Activated T-cell treated with anti-CD3 and anti-CD28 coated beads, Interleukin-2, amount 50 U/mL, for 4 hours (primary cell): ENCODE measurements around the gene SCD5. TPM values are rescaled to one million over a fixed set of nuclear protein-coding genes. Genes with fewer than 3 reads are reported as not detected.

Experiments
- ATAC-seq, 2 donors: fragments of 200-7000 bp; cut with Tn5 transposase; one replicate each; pipeline ENCODE4 v1.10.0; 2021
- DNase-seq: peaks from one replicate; pipeline ENCODE4 v3.0.0-alpha.2; 2020
- H3K27me3 Mint-ChIP-seq: one replicate; pipeline ENCODE4 v1.8.0; 2021; ENCODE audit warnings: low read depth, mixed read lengths
- H3K36me3 Mint-ChIP-seq: one replicate; pipeline ENCODE4 v1.8.0; 2022; ENCODE audit warnings: mixed read lengths; ENCODE audit not compliant: insufficient read depth
- H3K4me1 Mint-ChIP-seq: one replicate; pipeline ENCODE4 v1.8.0; 2021; ENCODE audit warnings: low read depth, mixed read lengths
- H3K4me3 Mint-ChIP-seq: one replicate; pipeline ENCODE4 v1.8.0; 2021; ENCODE audit warnings: mild to moderate bottlenecking, moderate library complexity, mixed read lengths
- H3K9me3 Mint-ChIP-seq: one replicate; pipeline ENCODE4 v1.8.0; 2021; ENCODE audit warnings: mixed read lengths
- total RNA-seq, 3 donors: library from RNA; stranded (reverse); gene quantifications; one replicate each; pipeline ENCODE4 v1.2.1, GENCODE V29; 2021

Gene SCD5
- total RNA-seq, 3 donors from 2014 or later, result 0.30 to 1.2 (median 0.84) TPM

DNA sequence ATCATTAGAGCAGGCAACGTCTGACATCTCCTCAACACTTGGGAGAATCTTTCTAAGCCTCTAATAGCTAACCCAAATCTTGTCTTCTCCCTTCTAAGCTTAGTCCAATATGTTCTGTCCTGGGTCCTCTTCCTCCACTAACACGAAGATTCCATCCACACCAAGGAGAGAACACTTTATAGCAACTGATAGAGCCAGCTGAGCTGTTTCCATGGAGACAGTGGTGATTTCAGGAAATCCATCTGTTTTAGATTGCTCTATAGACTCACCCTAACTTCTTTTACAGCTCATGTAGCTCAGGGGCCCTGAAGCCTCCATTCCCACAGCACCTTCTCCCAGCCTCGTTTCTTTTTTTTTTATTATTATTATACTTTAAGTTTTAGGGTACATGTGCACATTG lies 37.4 kb downstream of the SCD5 start:
- H3K4me3 Mint-ChIP-seq, result no peak overlapping the region

DNA sequence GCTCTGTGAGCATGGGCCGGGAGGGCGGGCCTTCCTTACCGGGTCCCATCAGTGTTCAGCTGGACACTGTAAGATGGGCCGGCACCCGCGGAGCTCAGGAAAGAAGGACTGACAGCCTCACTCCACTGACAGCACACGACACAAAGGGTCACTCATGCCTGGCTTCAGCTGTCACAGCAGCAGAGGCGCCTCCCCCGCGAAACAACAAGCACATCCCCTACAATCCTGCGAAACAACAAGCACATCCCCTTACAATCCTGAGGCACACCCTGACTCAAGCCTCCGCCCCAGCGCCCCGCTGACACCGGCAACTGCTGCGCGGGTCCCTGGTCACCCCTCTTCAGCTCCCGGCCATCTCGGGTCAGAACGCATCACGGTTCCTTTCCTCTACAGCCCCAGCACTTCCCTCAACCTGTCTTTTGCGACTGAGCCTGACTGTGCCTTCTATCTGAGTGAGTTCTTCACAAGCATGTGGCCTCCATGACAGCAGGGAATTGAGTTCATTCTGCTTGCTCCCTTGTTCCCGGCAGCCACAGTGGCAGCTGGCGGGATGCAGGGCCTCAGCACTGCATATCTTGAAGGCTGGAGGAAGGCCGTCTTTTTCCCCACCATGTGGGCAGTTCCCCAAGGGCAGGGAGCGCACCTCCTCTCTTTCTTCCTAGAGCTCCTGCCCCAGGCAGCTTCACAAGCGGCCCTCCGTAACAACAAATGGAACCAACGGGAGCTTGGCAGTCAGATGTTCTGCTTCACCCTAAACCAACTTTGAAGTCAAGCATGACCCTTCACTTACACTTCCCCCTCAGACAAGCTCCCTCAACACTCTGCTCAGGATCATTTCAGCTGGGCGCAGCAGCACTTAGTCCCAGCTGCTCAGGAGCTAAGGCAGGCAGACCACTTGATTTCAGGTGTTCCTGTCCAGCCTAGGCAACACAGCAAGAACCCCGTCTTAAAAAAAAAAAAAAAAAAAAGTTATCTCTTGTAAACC lies 39.6 kb downstream of the SCD5 start:
- no peaks in the 10 kb centered on the region for H3K4me1 Mint-ChIP-seq
- H3K27me3 Mint-ChIP-seq, result no peaks in the 10 kb centered on the region
- no peaks in the 10 kb centered on the region for H3K36me3 Mint-ChIP-seq
- DNase-seq (no peak), ATAC-seq (no peak)
- H3K4me3 Mint-ChIP-seq, result no peak overlapping the region
- no peaks in the 10 kb centered on the region for H3K9me3 Mint-ChIP-seq

More for the DNA sequence above, 37.4 kb downstream of the SCD5 start:
- no peaks in the 10 kb centered on the region for H3K27me3 Mint-ChIP-seq
- H3K9me3 Mint-ChIP-seq, result peaks cover 5% of the 10 kb centered on the region
- DNase-seq (no peak), ATAC-seq (no peak)
- H3K4me1 Mint-ChIP-seq, result no peaks in the 10 kb centered on the region
- H3K36me3 Mint-ChIP-seq, result no peaks in the 10 kb centered on the region

DNA sequence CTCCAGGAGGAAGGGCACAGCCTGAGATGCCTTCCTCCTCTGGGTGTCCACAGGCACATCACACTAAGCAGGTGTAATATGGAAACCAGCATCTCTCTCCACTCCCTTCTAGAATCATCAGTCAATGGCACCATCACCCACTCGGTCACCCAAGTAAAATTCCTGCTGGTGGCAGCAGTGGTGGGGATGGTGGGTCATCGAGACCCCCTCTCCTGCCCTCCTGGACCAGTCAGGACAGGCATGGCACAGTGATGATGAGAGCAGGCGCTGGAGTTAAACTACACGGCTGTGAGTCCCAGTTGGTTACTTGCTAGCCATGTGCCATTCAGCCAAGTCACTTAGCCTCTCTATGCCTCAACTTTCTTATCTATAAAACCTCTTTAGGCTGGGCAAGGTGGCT lies 42.5 kb downstream of the SCD5 start:
- Mint-ChIP-seq H3K27me3 (no peaks in the 10 kb centered on the region), H3K36me3 (no peaks in the 10 kb centered on the region), H3K9me3 (no peaks in the 10 kb centered on the region), H3K4me3 (no peak overlapping the region), H3K4me1 (no peaks in the 10 kb centered on the region)
- DNase-seq, result no peak
- ATAC-seq, result no peak

DNA sequence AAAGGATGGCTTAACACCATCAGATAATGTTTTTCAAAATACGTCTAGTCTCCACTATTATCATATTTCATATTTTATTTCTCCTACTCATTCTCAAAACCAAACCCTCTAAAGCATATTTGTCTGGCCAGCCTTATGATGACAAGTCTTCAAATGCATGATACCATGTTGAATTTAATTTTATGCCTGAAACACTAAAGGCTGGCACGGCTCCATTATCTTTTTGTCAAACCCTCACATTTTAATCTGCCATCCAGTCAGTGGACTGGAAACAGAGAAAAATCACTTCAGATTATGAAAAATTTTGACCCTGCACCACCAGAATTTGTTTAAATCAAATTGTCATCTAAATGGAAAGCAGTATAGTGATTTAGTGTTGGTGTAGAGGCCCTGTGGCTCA lies 42.9 kb downstream of the SCD5 start:
- no peaks in the 10 kb centered on the region for H3K36me3 Mint-ChIP-seq
- H3K4me1 Mint-ChIP-seq, result no peaks in the 10 kb centered on the region
- H3K4me3 Mint-ChIP-seq, result no peak overlapping the region
- DNase-seq (no peak), ATAC-seq (no peak)
- no peaks in the 10 kb centered on the region for H3K9me3 Mint-ChIP-seq
- no peaks in the 10 kb centered on the region for H3K27me3 Mint-ChIP-seq

DNA sequence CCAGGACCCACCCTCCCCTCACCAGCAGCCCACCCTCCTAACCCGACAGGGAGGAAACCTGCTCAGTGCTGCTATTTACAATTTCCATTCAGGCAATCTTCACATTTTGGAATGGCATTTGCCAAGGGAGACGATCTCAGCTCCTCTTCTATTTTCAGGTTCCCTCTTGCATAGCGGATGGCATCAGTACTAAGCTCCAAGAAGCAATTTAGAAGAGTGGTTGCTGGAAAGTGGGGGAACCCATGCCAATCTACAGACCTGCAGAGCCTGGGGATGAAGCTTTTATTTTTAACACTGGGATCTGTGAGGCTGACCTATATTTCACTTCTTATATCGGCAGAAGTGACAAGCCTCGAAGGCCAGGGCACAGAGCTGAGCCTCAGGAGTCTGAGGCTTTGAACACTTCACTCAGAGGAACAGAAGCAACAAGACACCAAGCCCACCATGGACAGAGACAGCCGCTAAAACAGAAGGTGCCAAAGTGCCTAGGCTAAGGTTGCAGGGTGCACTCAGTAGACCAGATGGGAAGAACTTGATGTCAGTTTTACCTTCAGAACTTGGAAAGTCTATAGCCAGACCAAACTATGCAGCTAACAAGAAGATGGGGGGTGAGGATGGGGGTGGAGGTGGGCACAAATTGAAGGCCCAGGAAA lies 44.0 kb downstream of the SCD5 start:
- no peak for DNase-seq
- Mint-ChIP-seq H3K9me3 (no peaks in the 10 kb centered on the region), H3K27me3 (no peaks in the 10 kb centered on the region), H3K4me1 (no peaks in the 10 kb centered on the region), H3K4me3 (no peak overlapping the region), H3K36me3 (no peaks in the 10 kb centered on the region)
- no peak for ATAC-seq

DNA sequence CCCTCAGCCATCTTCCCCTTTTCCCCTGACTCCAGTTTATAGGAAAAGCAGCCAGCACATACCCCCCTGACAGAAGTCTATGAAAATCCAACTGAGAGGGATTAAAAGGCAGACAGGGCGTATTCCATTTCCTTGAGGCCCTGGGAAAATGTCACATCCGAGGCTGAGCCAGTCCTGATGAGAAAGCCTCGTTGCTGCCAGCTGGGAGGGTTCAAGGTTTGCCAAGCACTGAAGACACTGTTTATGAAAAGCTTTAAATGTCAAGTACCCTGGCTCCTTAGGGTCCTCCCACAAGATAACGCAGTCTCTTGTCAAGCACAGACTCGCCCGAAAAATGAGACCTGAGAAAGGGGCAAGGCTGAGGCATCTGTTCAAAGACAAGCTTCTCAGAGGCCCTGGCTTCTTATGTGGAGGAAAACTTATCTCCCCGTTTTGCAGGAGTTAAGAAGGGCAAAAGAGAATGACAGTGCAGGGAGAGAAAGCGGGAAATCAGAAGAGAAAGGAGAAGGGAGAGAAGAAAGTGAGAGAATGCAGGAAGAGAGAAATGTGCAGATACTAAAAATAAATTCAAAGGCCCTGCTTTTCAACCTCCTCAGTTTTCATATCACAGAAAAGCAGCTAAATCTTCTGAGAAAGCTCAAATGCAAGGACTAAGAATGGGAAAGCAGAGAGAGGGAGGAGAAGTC lies 44.7 kb downstream of the SCD5 start:
- H3K4me3 Mint-ChIP-seq, result no peak overlapping the region
- no peaks in the 10 kb centered on the region for H3K9me3 Mint-ChIP-seq
- no peaks in the 10 kb centered on the region for H3K4me1 Mint-ChIP-seq
- no peak for DNase-seq
- H3K27me3 Mint-ChIP-seq, result no peaks in the 10 kb centered on the region
- ATAC-seq, result no peak
- H3K36me3 Mint-ChIP-seq, result no peaks in the 10 kb centered on the region

DNA sequence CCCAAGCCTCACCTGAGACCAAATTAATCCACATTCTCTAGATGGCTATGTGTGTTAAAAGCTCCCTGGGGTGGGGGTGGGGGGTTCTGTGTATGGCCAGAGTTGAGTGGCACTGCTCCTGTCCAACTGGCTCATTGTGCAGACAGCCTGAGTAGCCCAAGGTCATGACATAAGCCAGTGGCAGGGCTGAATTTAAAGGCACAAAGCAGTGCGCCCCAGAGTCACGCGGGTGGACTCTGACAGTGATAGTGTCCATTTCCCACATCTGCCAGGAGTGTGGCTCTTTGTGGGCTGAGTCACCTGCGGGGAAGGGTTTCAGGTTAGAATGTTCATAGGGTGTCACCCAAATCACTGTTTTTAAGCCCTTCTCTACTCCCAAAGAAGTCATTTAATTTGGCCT lies 45.4 kb downstream of the SCD5 start:
- no peaks in the 10 kb centered on the region for H3K36me3 Mint-ChIP-seq
- no peak overlapping the region for H3K4me3 Mint-ChIP-seq
- no peaks in the 10 kb centered on the region for H3K27me3 Mint-ChIP-seq
- no peak for ATAC-seq
- DNase-seq, result no peak
- H3K4me1 Mint-ChIP-seq, result no peaks in the 10 kb centered on the region
- H3K9me3 Mint-ChIP-seq, result no peaks in the 10 kb centered on the region

DNA sequence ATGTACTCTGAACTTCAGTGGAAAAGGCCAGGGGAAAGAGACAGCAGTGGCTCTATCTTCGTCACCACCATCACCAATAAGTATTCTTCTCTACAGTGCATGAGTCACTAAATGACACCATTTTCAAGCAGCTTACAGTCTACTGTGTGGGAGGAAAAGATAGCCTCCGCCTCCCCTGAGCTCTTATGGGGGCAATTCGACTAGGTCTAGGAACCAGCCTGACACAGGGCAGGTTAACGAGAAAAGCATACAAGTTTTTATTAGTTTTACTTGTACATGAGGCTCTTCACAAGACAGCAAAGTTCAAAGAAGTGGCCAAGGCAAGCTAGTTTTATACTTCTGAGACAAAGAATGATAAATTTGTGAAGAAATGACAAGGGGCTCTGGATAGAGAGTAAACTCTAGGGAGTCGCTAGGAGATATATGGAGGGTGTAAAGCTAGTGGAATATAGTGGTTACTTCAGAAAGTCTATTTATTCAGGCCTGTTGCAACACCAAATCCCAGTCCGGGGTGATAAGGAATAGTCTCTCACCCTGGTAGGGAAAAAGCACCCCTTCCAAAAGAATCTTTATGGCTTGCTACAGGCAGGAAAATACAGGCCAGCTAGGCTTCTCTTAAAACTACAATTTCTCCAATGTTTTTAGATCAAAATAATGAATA lies 49.7 kb downstream of the SCD5 start:
- no peaks in the 10 kb centered on the region for H3K36me3 Mint-ChIP-seq
- no peaks in the 10 kb centered on the region for H3K9me3 Mint-ChIP-seq
- H3K4me1 Mint-ChIP-seq, result no peaks in the 10 kb centered on the region
- H3K27me3 Mint-ChIP-seq, result peaks cover 4% of the 10 kb centered on the region
- DNase-seq, result no peak
- H3K4me3 Mint-ChIP-seq, result no peak overlapping the region
- no peak for ATAC-seq

DNA sequence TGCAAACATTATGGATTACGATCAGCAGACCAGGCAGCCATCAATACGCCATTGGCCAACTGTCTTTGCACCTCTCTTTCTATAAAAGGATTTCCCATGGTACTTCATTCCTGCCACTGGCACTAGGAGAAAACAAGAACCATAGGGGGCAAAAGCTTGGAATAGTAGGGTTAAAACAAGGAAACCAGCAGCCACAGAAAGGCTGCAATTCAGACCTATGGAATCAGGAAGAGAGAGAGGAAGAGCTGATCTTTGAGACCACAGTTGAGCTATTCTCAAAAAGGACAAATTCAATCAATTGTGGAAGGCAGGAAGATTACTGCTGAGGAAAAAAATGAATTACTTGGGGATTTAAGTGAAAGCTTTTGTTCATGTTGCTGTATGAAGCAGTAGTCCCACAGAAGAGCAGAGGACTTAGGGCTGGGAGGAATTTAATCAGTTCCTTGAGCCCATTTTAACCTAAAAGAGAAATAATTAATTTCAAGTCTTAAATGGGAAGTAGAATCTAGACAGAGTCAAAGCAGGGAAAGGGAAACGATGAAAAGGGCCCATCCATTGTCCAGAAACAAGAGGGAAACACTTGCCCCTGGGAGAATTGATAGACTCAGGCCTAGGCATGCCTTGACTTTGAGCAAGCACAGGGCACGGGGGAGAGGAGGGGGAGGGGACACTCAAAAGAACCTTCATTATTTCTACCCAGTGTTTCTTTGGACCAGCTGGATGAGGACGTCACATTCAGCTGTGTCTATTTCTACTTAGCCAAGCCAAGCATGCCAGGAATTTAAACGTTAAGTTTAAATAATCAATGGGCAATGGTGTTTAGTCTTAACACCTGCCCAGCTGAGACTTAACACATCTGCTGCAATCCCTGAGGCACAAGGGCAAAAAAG lies 50.7 kb downstream of the SCD5 start:
- H3K4me1 Mint-ChIP-seq, result no peaks in the 10 kb centered on the region
- DNase-seq, result no peak
- H3K27me3 Mint-ChIP-seq, result peaks cover 8% of the 10 kb centered on the region
- no peak for ATAC-seq
- H3K36me3 Mint-ChIP-seq, result no peaks in the 10 kb centered on the region
- no peaks in the 10 kb centered on the region for H3K9me3 Mint-ChIP-seq
- no peak overlapping the region for H3K4me3 Mint-ChIP-seq

DNA sequence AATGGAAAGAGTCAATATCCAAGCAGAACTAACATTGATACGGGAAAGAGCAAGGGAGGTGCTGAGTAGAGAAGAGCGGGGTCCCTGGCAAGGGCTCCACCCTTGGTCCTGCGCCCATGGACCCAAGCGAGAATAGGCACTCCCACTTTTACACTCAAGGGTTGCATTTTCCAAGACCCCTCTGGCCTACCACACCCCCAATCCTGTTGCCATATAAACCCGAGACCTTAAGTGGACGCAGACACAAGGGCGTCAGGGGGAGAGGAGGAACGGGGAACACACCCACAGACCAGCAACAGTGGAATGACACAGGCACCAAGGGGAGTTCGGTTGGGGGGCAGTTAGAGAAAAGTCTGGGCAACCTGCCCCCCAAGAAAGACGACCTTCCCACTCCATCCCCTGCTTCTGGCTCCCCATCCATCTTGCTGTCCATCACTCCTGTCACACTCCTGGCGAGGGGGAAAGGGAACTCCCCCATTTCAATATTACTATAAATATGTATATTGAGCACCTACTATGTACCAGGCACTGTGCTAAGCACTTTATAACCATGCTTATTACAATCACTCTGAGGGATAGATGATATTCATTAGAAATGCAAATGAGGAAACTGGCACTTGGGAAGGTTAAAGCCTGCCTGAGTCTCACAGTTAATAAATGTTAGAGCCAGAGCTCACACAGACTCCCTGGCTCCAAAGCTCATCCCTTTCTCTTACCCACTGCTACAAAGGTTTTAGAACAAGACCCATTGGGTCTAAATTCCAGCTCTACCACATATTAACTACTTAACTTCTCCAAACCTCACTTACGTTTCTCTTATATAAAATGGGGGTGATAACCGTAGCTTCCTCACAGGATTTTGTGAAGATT lies 51.7 kb downstream of the SCD5 start:
- no peak for DNase-seq
- no peak for ATAC-seq
- H3K4me3 Mint-ChIP-seq, result no peak overlapping the region
- H3K4me1 Mint-ChIP-seq, result no peaks in the 10 kb centered on the region
- H3K9me3 Mint-ChIP-seq, result no peaks in the 10 kb centered on the region
- peaks cover 9% of the 10 kb centered on the region for H3K27me3 Mint-ChIP-seq
- H3K36me3 Mint-ChIP-seq, result no peaks in the 10 kb centered on the region

DNA sequence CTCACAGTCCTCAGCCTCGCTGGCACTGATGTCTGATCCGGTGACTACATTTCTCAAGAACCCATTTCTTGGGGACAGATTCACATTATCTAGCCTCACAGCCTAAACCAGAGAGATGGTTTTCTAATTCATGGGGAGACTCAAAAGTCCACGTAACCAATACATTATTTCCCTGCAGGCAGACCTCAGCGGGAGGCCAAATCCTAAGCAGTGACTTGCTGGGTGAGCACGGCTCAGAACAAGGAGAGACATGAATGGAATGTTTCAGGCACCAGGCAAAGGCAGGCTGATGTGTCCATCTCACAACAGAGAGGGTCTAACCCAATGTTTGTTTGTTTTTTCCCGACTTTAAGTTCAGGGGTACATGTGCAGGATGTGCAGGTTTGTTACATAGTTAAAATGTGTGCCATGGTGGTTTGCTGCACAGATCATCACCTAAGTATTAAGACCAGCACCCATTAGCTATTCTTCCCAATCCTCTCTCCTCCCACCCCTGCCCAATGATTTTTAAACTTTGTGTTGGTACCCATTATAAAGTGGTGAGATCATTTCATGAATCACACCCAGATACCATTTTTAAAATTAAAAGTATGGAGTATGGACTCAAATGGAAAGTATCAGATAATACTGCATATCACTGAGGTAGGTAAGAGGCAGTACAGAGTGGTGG lies 53.3 kb downstream of the SCD5 start:
- peaks cover 9% of the 10 kb centered on the region for H3K27me3 Mint-ChIP-seq
- no peaks in the 10 kb centered on the region for H3K9me3 Mint-ChIP-seq
- no peak for DNase-seq
- no peaks in the 10 kb centered on the region for H3K4me1 Mint-ChIP-seq
- H3K4me3 Mint-ChIP-seq, result no peak overlapping the region
- no peak for ATAC-seq
- no peaks in the 10 kb centered on the region for H3K36me3 Mint-ChIP-seq

DNA sequence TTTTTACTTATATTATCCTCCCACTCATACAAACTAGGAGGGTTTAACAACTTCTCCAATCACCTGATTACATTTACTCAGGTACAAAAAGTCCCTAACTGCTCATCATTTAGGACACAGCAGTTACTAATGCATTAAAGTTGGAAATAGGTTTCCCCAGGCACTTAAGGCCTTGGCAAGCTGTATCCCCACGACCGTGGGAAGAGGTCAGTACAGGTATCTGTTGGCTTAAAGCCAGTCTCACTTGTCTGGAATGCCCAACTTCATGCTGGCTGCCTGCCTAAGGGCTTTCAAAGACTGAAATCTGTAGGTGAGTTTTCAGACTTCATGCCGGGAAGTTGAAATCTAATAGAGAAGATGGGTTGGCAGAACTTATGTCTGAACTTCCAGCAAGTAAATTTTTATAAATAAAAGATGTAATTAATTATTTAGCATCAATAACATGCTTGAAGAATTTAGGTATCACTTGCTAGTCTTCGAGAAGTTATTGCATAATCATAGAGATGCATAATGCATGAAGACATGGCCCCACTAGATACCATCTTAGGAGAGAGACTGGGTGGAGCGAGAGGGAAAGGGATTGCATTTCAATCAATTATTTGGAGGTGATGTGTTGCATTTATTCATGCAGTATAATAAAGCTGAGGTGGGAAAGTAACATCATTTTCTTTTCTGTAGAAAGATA lies 54.2 kb downstream of the SCD5 start:
- no peak for DNase-seq
- Mint-ChIP-seq H3K36me3 (no peaks in the 10 kb centered on the region), H3K9me3 (no peaks in the 10 kb centered on the region), H3K27me3 (peaks cover 9% of the 10 kb centered on the region), H3K4me1 (no peaks in the 10 kb centered on the region), H3K4me3 (no peak overlapping the region)
- ATAC-seq, result no peak
